H9 (cell line): ENCODE data around the gene ZNF215. TPM values are rescaled to one million over a fixed set of nuclear protein-coding genes. Genes with fewer than 3 reads are reported as not detected.

Source experiments
- DNase-seq: peaks from one replicate; pipeline ENCODE4 v3.0.0-alpha.2; 2017
- H2AFZ ChIP-seq: one replicate; pipeline ENCODE4 v1.6.1; 2013; ENCODE audit warnings: mild to moderate bottlenecking, low read length, control low read depth, moderate library complexity
- H2AK5ac ChIP-seq: 2 replicates; pipeline ENCODE4 v1.6.1; 2013; ENCODE audit warnings: low read length, control low read depth, mixed read lengths; ENCODE audit not compliant: insufficient read length
- H2BK120ac ChIP-seq: one replicate; pipeline ENCODE4 v1.6.1; 2013; ENCODE audit warnings: low read depth, mild to moderate bottlenecking, low read length, control low read depth, inconsistent platforms; ENCODE audit not compliant: poor library complexity, severe bottlenecking
- H2BK12ac ChIP-seq: 2 replicates; pipeline ENCODE4 v1.6.1; 2013; ENCODE audit warnings: low read length, control low read depth, mixed read lengths, low read depth; ENCODE audit not compliant: insufficient read length
- H2BK15ac ChIP-seq: 2 replicates; pipeline ENCODE4 v1.6.1; 2013; ENCODE audit warnings: low read depth, low read length, control low read depth
- H2BK20ac ChIP-seq: one replicate; pipeline ENCODE4 v1.6.1; 2013; ENCODE audit warnings: low read depth, mild to moderate bottlenecking, low read length, control low read depth, inconsistent platforms; ENCODE audit not compliant: poor library complexity, severe bottlenecking
- H2BK5ac ChIP-seq: 2 replicates; pipeline ENCODE4 v1.6.1; 2013; ENCODE audit warnings: low read length, control low read depth, mixed read lengths; ENCODE audit not compliant: insufficient read length
- H3K14ac ChIP-seq: 2 replicates; pipeline ENCODE4 v1.6.1; 2013; ENCODE audit warnings: low read length, control low read depth; ENCODE audit not compliant: insufficient read depth
- H3K18ac ChIP-seq: 2 replicates; pipeline ENCODE4 v1.6.1; 2013; ENCODE audit warnings: low read depth, mild to moderate bottlenecking, mixed read lengths, low read length, control low read depth; ENCODE audit not compliant: insufficient read length
- H3K23ac ChIP-seq: 2 replicates; pipeline ENCODE4 v1.6.1; 2013; ENCODE audit warnings: low read length, control low read depth, mixed read lengths, low read depth; ENCODE audit not compliant: insufficient read length
- H3K23me2 ChIP-seq: 2 replicates; pipeline ENCODE4 v1.6.1; 2013; ENCODE audit warnings: low read depth, mild to moderate bottlenecking, mixed read lengths, low read length, control low read depth; ENCODE audit not compliant: insufficient read length, poor library complexity, severe bottlenecking
- H3K27ac ChIP-seq: 2 replicates; pipeline ENCODE4 v1.5.1; 2013; ENCODE audit warnings: low read length, control low read depth, mixed read lengths, low read depth; ENCODE audit not compliant: insufficient read length
- H3K27me3 ChIP-seq: 2 replicates; pipeline ENCODE4 v1.6.1; 2013; ENCODE audit warnings: low read length, control low read depth, inconsistent platforms; ENCODE audit not compliant: insufficient read depth
- H3K4ac ChIP-seq: 2 replicates; pipeline ENCODE4 v1.6.1; 2013; ENCODE audit warnings: low read depth, mild to moderate bottlenecking, control low read depth, inconsistent platforms, low read length, moderate library complexity
- H3K4me1 ChIP-seq: 2 replicates; pipeline ENCODE4 v1.6.1; 2013; ENCODE audit warnings: low read length, control low read depth, inconsistent platforms; ENCODE audit not compliant: insufficient read depth
- H3K4me2 ChIP-seq: 2 replicates; pipeline ENCODE4 v1.6.1; 2013; ENCODE audit warnings: low read length, control low read depth, mixed read lengths; ENCODE audit not compliant: insufficient read length, insufficient read depth
- H3K56ac ChIP-seq: 2 replicates; pipeline ENCODE4 v1.6.1; 2013; ENCODE audit warnings: low read depth, mild to moderate bottlenecking, mixed read lengths, low read length, control low read depth; ENCODE audit not compliant: insufficient read length
- H3K79me1 ChIP-seq: 2 replicates; pipeline ENCODE4 v1.6.1; 2013; ENCODE audit warnings: low read depth, mild to moderate bottlenecking, moderate library complexity, low read length, control low read depth, inconsistent platforms; ENCODE audit not compliant: insufficient read depth, poor library complexity, severe bottlenecking
- H3K79me2 ChIP-seq: 2 replicates; pipeline ENCODE4 v1.6.1; 2013; ENCODE audit warnings: low read length, control low read depth, inconsistent platforms; ENCODE audit not compliant: insufficient read depth
- H3K9ac ChIP-seq: 2 replicates; pipeline ENCODE4 v1.6.1; 2013; ENCODE audit warnings: low read length, control low read depth, mixed read lengths; ENCODE audit not compliant: insufficient read length; ENCODE audit errors: extremely low read depth
- H3K9me3 ChIP-seq: one replicate; pipeline ENCODE4 v1.6.1; 2013; ENCODE audit warnings: low read depth, low read length, inconsistent platforms; ENCODE audit not compliant: control insufficient read depth
- H3T11ph ChIP-seq: one replicate; pipeline ENCODE4 v1.6.1; 2013; ENCODE audit warnings: mild to moderate bottlenecking, low read length, control low read depth, inconsistent platforms
- H4K20me1 ChIP-seq: one replicate; pipeline ENCODE4 v1.6.1; 2013; ENCODE audit not compliant: control insufficient read depth, insufficient read length, insufficient read depth
- H4K5ac ChIP-seq: 2 replicates; pipeline ENCODE4 v1.6.1; 2013; ENCODE audit warnings: low read depth, mild to moderate bottlenecking, mixed read lengths, low read length, control low read depth; ENCODE audit not compliant: insufficient read length
- H4K8ac ChIP-seq: replicated peaks from 2 replicates; pipeline ENCODE4 v1.6.1; 2013; ENCODE audit warnings: low read length, control low read depth, mixed read lengths, low read depth; ENCODE audit not compliant: insufficient read length
- H4K91ac ChIP-seq: 2 replicates; pipeline ENCODE4 v1.6.1; 2013; ENCODE audit warnings: low read depth, mild to moderate bottlenecking, moderate library complexity, mixed read lengths, low read length, control low read depth; ENCODE audit not compliant: insufficient read length
- H3K27ac Mint-ChIP-seq, 3 experiments: 2 replicates in 2 of 3; 3 replicates in 1 of 3; pipeline ENCODE4 v1.8.0; 2020 to 2021; ENCODE audit warnings: mixed read lengths in 3 of 3, mild to moderate bottlenecking in 1 of 3, moderate library complexity in 1 of 3
- H3K27me3 Mint-ChIP-seq: 2 replicates; pipeline ENCODE4 v1.8.0; 2021; ENCODE audit warnings: low read depth, mild to moderate bottlenecking, moderate library complexity, mixed read lengths
- H3K36me3 Mint-ChIP-seq, 3 experiments: 2 replicates in 2 of 3; 3 replicates in 1 of 3; pipeline ENCODE4 v1.8.0; 2020 to 2021; ENCODE audit warnings: low read depth in 3 of 3, mixed read lengths in 3 of 3; ENCODE audit not compliant: insufficient read depth in 1 of 3
- H3K4me1 Mint-ChIP-seq, 2 experiments: 2 replicates each; pipeline ENCODE4 v1.8.0; 2020; ENCODE audit warnings: mixed read lengths in 2 of 2
- H3K4me3 Mint-ChIP-seq, 2 experiments: 2 replicates in 1 of 2; 3 replicates in 1 of 2; pipeline ENCODE4 v1.8.0; 2020 to 2021; ENCODE audit warnings: mild to moderate bottlenecking in 2 of 2, mixed read lengths in 2 of 2, moderate library complexity in 1 of 2
- H3K9me3 Mint-ChIP-seq, 2 experiments: 2 replicates in 1 of 2; 3 replicates in 1 of 2; pipeline ENCODE4 v1.8.0; 2020; ENCODE audit warnings: mild to moderate bottlenecking in 2 of 2, mixed read lengths in 2 of 2, moderate library complexity in 1 of 2
- total RNA-seq: library from RNA; stranded (reverse); gene quantifications from 2 replicates; pipeline ENCODE4 v1.2.1, GENCODE V29; 2021
- TF ChIP-seq, protein P1 (sequence below): fragments of 200-600 bp; sonication (generic); conservative IDR thresholded peaks from 3 replicates; pipeline ENCODE4 v1.8.0; 2021; ENCODE audit warnings: antibody characterized with exemption, mild to moderate bottlenecking

Gene ZNF215
- total RNA-seq, 1 experiment from 2014 or later = 18.0 TPM

DNA sequence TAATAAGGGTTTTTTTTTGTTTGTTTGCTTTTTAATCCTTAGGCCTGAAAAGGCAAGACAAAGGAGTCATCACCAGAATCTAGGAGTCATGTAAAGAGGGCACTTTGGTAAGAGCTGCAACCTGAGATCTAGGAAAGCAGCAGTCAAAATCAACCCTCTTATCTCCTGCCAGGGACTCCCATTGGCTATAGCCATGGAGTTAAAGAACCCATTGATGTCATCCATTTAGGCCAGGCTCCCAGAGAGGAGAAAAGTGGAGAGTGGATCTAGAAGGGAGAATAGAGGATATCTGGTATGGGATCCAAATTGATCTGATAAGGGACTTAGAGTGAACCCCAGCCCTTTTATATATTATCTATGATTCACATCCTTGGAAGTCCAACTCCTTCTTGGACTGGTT lies 35.9 kb downstream of the ZNF215 start:
- no peak overlapping the region for H3K4ac ChIP-seq
- no peak for DNase-seq
- no peak overlapping the region for H2BK5ac ChIP-seq
- no peak overlapping the region for H4K91ac ChIP-seq
- no peak overlapping the region for H3K18ac ChIP-seq
- no peak overlapping the region for H4K8ac ChIP-seq
- no peak overlapping the region for H2BK120ac ChIP-seq
- Mint-ChIP-seq H3K27ac (no peak overlapping the region; a peak in 1 of 7 replicates), H3K36me3 (peaks cover 8 to 13% (median 9%) of the 10 kb centered on the region in 3 experiments; a peak in 6 of 7 replicates), H3K9me3 (peaks cover 2 to 3% of the 10 kb centered on the region in 2 experiments; a peak in 3 of 5 replicates), H3K4me3 (no peak overlapping the region), H3K4me1 (no peaks in the 10 kb centered on the region), H3K27me3 (no peaks in the 10 kb centered on the region)
- H2BK12ac ChIP-seq = no peak overlapping the region
- H2BK15ac ChIP-seq = no peak overlapping the region
- H3K79me1 ChIP-seq = no peaks in the 10 kb centered on the region
- no peaks in the 10 kb centered on the region for H3K4me1 ChIP-seq
- H3K9me3 ChIP-seq = no peaks in the 10 kb centered on the region
- no peaks in the 10 kb centered on the region for H3K23me2 ChIP-seq
- H3K56ac ChIP-seq = no peak overlapping the region
- H2BK20ac ChIP-seq = no peak overlapping the region
- H4K20me1 ChIP-seq = no peaks in the 10 kb centered on the region
- H2AK5ac ChIP-seq = no peak overlapping the region
- TF ChIP-seq, protein P1, sequence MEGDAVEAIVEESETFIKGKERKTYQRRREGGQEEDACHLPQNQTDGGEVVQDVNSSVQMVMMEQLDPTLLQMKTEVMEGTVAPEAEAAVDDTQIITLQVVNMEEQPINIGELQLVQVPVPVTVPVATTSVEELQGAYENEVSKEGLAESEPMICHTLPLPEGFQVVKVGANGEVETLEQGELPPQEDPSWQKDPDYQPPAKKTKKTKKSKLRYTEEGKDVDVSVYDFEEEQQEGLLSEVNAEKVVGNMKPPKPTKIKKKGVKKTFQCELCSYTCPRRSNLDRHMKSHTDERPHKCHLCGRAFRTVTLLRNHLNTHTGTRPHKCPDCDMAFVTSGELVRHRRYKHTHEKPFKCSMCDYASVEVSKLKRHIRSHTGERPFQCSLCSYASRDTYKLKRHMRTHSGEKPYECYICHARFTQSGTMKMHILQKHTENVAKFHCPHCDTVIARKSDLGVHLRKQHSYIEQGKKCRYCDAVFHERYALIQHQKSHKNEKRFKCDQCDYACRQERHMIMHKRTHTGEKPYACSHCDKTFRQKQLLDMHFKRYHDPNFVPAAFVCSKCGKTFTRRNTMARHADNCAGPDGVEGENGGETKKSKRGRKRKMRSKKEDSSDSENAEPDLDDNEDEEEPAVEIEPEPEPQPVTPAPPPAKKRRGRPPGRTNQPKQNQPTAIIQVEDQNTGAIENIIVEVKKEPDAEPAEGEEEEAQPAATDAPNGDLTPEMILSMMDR = no peak
- H3K23ac ChIP-seq = no peak overlapping the region
- H2AFZ ChIP-seq = no peak overlapping the region
- no peaks in the 10 kb centered on the region for H3K79me2 ChIP-seq
- no peak overlapping the region for H3K27ac ChIP-seq
- H3T11ph ChIP-seq = no peak overlapping the region
- H3K4me2 ChIP-seq = no peak overlapping the region
- no peak overlapping the region for H3K9ac ChIP-seq
- H3K27me3 ChIP-seq = no peaks in the 10 kb centered on the region
- no peak overlapping the region for H3K14ac ChIP-seq
- H4K5ac ChIP-seq = no peak overlapping the region
